GM18502 (cell line): ENCODE measurements around the gene GNL3L.
A peak's percentile ranks its signal among the peaks of the same experiment; 100 is the strongest.
"Not testable (repeated sequence)": the region's sequence is repeated elsewhere in the genome, so short reads cannot be mapped to it uniquely, and the experiment has no call there.

Source experiments
- ATAC-seq: cut with Tn5 transposase; IDR thresholded peaks from one replicate; pipeline ENCODE4 v1.9.1; 2021; ENCODE audit warnings: mild to moderate bottlenecking; ENCODE audit not compliant: unreplicated experiment, poor library complexity

The GNL3L gene, protein sequence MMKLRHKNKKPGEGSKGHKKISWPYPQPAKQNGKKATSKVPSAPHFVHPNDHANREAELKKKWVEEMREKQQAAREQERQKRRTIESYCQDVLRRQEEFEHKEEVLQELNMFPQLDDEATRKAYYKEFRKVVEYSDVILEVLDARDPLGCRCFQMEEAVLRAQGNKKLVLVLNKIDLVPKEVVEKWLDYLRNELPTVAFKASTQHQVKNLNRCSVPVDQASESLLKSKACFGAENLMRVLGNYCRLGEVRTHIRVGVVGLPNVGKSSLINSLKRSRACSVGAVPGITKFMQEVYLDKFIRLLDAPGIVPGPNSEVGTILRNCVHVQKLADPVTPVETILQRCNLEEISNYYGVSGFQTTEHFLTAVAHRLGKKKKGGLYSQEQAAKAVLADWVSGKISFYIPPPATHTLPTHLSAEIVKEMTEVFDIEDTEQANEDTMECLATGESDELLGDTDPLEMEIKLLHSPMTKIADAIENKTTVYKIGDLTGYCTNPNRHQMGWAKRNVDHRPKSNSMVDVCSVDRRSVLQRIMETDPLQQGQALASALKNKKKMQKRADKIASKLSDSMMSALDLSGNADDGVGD

DNA sequence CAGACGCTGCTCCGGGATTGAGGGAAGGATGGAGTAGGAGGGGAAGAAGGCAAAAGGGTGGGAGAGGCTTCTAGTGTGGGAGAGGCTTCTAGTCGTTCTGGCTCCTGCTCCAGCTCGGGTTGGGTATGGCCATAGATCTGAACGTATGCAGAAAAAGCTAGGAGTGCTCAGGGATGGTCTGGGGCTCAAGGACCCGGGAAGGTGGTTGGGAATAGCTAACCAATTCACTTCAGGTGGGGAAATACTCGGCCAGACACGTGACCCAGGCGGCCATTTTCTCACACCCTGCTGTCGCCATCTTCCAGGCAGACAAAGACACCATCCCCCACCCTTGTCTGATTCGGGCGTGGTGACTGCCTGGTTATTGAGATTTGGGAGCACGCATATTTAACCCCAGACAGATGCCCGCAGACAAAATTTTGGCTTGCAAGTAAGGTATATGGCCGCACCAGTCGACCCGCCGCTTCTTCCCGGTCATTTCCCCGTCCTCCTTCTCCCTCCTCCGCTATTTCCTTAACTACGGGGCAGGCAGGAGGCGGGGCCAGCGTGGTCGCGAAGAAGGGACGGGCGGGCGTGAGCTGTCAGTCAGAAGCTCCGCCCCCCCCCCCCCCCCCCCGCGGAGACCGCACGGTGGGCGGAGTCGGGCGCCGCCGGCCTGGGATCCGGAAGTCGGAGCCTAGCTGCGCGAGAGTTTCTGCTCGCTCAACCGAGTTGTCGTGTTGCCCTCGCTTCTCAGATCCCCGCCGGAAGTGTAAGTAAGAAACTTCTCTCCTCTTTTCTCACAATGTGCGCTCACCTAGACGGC lies at the start of gene GNL3L:
TSS of gene GNL3L (plus strand) at position 668 of the 805 bp plus-strand sequence. CDS start 2,348 bp downstream, outside the sequence.
- ATAC-seq: peak; percentile 83

DNA sequence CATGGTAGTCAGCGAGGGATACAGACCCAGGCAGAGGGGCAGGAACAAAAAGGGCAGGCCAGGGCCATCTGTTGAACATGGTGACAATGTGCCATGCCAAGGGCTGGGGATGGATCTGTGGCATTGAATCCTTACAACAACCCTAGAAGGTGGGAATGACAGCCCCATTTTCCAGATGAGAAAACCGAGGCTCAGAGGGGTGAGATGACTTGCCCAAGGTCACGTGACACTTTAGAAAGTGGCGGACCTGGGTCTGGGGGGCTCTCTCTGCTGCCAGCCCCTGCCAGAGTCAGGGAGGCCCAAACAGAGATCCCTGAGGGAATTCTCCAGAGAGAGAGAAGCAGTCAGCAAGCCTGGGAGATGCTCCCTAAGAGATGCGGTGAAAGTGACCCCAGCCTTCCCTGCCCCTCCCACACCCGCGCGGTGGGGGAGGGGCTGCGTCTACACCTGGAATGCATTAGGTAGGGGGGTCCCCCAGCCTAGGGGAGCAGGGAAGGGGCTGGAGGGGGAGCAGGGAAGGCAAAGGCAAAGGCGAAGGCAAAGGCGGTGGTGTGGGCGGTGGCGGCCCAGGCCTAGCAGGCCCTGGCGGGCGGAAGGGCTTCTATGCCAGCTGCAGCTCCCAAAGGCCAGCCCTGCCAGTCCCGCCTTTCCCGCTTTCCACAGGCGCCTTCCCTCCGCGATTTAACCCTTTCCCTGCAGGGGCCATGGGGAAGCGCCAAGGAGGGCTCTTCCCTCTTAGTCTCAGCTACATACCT lies 47.0 kb upstream of the GNL3L start:
- ATAC-seq: no peak

- ATAC-seq: no peak
These were observed 46.1 kb upstream of the GNL3L start for GRCh38 chrX:54483946-54484345.

- ATAC-seq: no peak
These were observed 45.4 kb upstream of the GNL3L start for GRCh38 chrX:54484666-54485065.

DNA sequence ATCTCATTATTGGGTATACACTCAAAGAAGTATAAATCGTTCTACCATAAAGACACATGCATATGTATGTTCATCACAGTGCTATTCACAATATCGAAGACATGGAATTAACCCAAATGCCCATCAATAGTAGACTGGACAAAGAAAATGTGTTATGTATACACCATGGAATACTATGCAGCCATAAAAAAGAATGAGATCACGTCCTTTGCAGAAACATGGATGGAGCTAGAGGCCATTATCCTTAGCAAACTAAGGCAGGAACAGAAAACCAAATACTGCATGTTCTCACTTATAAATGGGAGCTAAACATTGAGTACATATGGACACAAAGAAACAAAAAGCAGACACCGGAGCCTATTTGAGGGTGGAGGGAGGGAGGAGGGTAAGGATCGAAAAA lies 40.2 kb upstream of the GNL3L start:
- not testable (repeated sequence) for ATAC-seq

GRCh38 chrX:54492340-54492739 lies 37.7 kb upstream of the GNL3L start:
- no peak for ATAC-seq

GRCh38 chrX:54494166-54494988 lies 35.6 kb upstream of the GNL3L start:
- ATAC-seq: no peak

- ATAC-seq: no peak
These were observed 34.8 kb upstream of the GNL3L start for GRCh38 chrX:54494989-54495813.

DNA sequence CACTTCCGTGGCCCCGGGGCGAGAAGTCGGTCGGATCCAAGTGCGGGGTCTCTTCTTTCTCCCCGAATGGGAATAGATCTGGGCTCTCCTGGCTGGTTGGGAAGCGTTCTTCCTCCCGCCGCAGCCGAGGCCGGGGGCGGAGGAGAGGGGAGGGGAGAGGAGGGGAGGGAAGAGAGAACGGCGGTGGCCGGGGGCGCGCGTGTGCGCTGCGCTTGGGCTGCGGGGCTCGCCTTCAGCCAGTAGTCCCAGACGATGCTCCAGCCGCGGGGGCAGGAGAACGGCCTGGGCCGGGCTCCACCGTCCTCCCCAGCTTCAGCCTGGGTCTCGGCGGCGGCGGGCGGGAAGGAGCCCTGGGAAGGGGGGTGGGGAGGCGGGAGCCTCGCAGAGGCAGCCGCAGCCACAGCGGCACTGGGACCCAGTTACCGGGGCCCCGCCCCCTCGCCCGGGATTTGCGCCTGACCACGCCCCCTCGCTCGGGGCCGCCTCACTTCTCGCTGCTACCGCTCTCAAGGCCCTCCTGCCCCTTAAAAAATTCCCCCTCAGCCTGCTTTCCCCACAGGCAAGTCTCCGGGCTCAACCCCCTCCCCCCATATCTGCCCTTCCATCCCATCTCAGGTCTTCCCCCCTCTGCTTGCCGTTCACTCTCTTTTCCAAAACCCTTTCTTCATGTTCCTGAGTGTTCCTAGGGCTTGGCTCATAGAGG lies 34.1 kb upstream of the GNL3L start, which contains the start of gene FGD1:
TSS of gene FGD1 (minus strand) at position 421 of the 703 bp plus-strand sequence. CDS start 802 bp downstream, outside the sequence.
- no peak for ATAC-seq

DNA sequence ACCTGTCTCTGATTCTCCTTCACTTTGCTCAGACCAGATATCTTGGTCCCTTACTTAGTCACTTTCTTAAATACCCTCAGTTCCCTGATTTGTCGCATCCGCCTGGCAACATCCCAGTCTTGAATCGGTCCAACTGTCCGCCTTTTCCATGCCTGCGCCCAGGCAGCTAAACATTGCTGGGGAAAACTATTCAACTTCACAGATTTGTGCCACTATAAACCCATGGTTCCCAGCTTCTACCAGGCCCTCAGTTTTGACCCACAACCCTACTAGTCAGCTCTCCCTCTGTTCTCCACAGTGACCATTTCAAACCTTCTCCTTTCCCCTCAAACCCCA lies 33.5 kb upstream of the GNL3L start:
- no peak for ATAC-seq

- ATAC-seq: no peak
These were observed 33.1 kb upstream of the GNL3L start for GRCh38 chrX:54496936-54497335.

DNA sequence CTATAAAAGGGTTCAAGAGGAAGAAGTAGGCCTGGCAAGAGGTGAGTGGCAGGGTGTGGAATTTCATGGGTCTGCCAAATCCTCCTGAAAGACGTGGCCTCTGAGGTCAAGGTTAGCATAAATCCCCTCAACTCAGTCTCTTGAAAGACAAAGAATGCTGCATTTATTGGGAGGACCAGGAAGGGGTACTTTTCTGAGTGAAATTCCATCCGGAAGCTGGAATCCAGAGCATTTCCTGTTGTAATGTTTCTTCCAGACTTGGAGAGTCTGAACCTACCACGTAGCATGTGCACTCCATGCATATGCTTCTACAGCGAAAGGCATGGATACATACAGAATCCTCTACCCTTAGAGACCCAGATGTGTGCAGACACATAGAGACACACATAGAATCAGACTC lies 20.6 kb upstream of the GNL3L start:
- ATAC-seq: no peak

DNA sequence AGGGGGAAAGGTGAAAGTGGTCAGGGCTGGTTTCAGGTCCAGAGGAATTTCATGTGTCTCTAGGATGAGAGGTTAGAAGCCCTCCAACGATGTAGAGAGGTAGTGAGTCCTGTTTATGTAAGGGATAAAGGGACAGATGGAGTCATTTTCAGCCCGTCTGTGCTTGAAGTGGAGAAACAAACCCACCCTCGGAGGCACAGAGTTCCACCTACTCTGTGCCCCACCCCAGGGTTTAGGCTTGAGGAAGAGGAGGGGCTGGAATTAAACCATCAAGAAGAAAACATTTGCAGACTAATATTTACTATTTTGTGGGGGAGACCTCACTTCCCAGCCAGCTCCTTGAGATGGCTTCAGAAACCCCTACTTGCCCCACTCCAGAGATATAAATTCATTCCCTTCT lies 868 bp upstream of the GNL3L start:
- no peak for ATAC-seq

GRCh38 chrX:54530357-54530900 lies 410 bp downstream of the GNL3L start:
- ATAC-seq: peak; percentile 42

GRCh38 chrX:54534271-54534670 lies 4.3 kb downstream of the GNL3L start:
- no peak for ATAC-seq

GRCh38 chrX:54540289-54540688 lies 10.3 kb downstream of the GNL3L start:
- ATAC-seq: no peak

DNA sequence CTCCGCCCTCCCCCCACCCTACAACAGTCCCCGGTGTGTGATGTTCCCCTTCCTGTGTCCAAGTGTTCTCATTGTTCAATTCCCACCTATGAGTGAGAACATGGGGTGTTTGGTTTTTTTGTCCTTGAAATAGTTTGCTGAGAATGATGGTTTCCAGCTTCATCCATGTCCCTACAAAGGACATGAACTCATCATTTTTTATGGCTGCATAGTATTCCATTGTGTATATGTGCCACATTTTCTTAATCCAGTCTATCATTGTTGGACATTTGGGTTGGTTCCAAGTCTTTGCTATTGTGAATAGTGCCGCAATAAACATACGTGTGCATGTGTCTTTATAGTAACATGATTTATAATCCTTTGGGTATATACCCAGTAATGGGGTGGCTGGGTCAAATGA lies 12.2 kb downstream of the GNL3L start:
- ATAC-seq: not testable (repeated sequence)

DNA sequence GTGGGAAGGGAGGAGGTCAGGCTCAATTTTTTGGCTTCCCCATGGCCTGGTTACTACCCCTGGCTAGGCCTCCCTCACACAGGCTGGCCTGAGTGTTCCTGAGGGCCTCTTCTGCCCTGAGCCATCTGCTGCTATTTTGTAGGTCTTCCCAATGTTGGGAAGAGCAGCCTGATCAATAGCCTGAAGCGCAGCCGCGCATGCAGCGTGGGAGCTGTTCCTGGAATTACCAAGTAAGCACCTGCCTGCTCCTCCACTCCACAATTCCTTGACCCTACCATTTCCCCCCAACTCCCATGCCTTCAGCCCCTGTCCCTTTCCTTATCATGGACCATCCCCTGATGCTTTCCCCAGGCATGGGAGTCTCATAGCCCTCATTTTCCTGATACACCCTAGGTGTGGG lies 20.8 kb downstream of the GNL3L start:
- ATAC-seq: no peak
